Ovary (tissue), 9 donors: ENCODE results near the gene CPLANE2. TPM values are rescaled to one million over a fixed set of nuclear protein-coding genes. Genes with fewer than 3 reads are reported as not detected.
A peak's percentile ranks its signal among the peaks of the same experiment; 100 is the strongest.

Experiments used
- DNase-seq, 5 donors: peaks; one replicate each; pipeline ENCODE4 v3.0.0-alpha.2; 2019 to 2020
- H3K27ac ChIP-seq, 2 donors: fragments of 200-600 bp; one replicate each; pipeline versions ENCODE4 v1.5.1 to v1.8.0; 2019 to 2022
- H3K27me3 ChIP-seq: fragments of 200-600 bp; one replicate; pipeline ENCODE4 v1.8.0; 2022
- H3K36me3 ChIP-seq: fragments of 200-600 bp; sonication (generic); one replicate; pipeline ENCODE4 v1.5.1; 2019
- H3K4me1 ChIP-seq: one replicate; pipeline ENCODE4 v1.8.1; 2013; ENCODE audit warnings: mild to moderate bottlenecking, moderate library complexity; ENCODE audit not compliant: insufficient read depth
- H3K4me3 ChIP-seq: fragments of 200-600 bp; sonication (generic); one replicate; pipeline ENCODE4 v1.5.1; 2017
- H3K9me3 ChIP-seq, 2 donors: fragments of 200-600 bp in 1 of 2; sonication (generic) in 1 of 2; one replicate each; pipeline versions ENCODE4 v1.5.1 to v1.8.1; 2013 to 2019; ENCODE audit warnings: mild to moderate bottlenecking in 1 of 2, moderate library complexity in 1 of 2
- CTCF ChIP-seq, 3 donors: fragments of 450-650 bp in 2 of 3; fragments of 200-600 bp in 1 of 3; IDR thresholded peaks; one replicate each; pipeline versions ENCODE4 v1.5.1 to v1.8.0; 2016 to 2022; ENCODE audit warnings: antibody characterized with exemption in 3 of 3, mild to moderate bottlenecking in 1 of 3
- EP300 ChIP-seq: sonication (generic); formaldehyde crosslinking; IDR thresholded peaks from one replicate; pipeline ENCODE4 v1.6.1; 2017; ENCODE audit warnings: antibody characterized with exemption
- POLR2A ChIP-seq: fragments of 450-650 bp; IDR thresholded peaks from one replicate; pipeline ENCODE4 v1.6.1; 2017; ENCODE audit warnings: antibody characterized with exemption, mild to moderate bottlenecking, moderate library complexity
- WGBS, 3 donors: extraction: QIAGEN DNeasy Blood & Tissue Kit in 1 of 3; methylation state at CpG; one replicate each; pipeline versions ENCODE4 v1.1.5 to v1.1.7; 2013 to 2017; 5-methylcytosine and 5-hydroxymethylcytosine counted together
- intact Hi-C, 4 donors: fragments of 100-400 bp; cut with DNase I; formaldehyde crosslinking; loops; one replicate each; pipeline versions ENCODE4 v1.11.0 to v1.15.1; 2022 to 2023
- polyA plus RNA-seq, 2 donors: library from polyadenylated mRNA; stranded (reverse); fragments of 200-250 nt in 1 of 2; fragments of 350-450 nt in 1 of 2; fragmentation: Illumina TruSeq in 1 of 2; extraction: RNeasy Lipid Tissue Mini Kit (QIAGEN cat#74804) in 1 of 2; gene quantifications; one replicate each; pipeline ENCODE4 v1.2.3, GENCODE V29; 2013 to 2014
- small RNA-seq: library from RNA; depleted of rRNA; stranded (forward); fragments of <200 nt; gene quantifications from one replicate; pipeline ENCODE3, GENCODE V24; 2016
- total RNA-seq, 7 donors: library from RNA; depleted of rRNA in 2 of 7; stranded (reverse); fragments of >200 nt in 2 of 7; fragmentation: NEBNext Ultra II Directional in 3 of 7; extraction: Animal tissue kit (Norgen Biotek cat#: 25700) in 3 of 7; gene quantifications; one replicate each; pipeline versions ENCODE4 v1.1.0 to v1.2.4, GENCODE V29; 2016 to 2023
- donor health status: DM: no; HTN: no; CAD: no; lungs with moderate emphysema.
- donor health status: DM: no; HTN: no; CAD: no.
- donor health status: Bipolar disorder and iron deficiency.
- donor health status: DM: yes; HTN: yes; CAD: no.
- donor health status: DM: no; HTN: no; CAD: no.
- donor health status: DM: yes; HTN: yes; CAD: no.

The CPLANE2 gene
- total and polyA plus RNA-seq, 9 donors, result 2.6 to 12.4 (median 9.8) TPM

- peak in 2 of 5 donors; percentile 45 to 51 for DNase-seq
- peaks cover 16% of the 10 kb centered on the region for H3K4me1 ChIP-seq
- 79 to 93% (median 91%) methylated on average over 13 of the region's 13 CpGs for whole genome bisulfite sequencing, 3 donors
- H3K9me3 ChIP-seq, result no peaks in the 10 kb centered on the region
- no peak overlapping the region for H3K4me3 ChIP-seq
- intact Hi-C loops, result loop anchor here in 1 of 4 donors (5.0 kb wide), 1 partner anchor 171 kb away; no protein-coding TSS in a partner anchor
- no peaks in the 10 kb centered on the region for H3K36me3 ChIP-seq
- TF ChIP-seq CTCF (IDR thresholded peaks at IDR 0.05) (no peak), POLR2A (no peak), EP300 (no peak)
- H3K27ac ChIP-seq, result peak overlapping the region in 1 of 2 donors; percentile 96
- no peaks in the 10 kb centered on the region for H3K27me3 ChIP-seq
These were observed 53.8 kb downstream of the CPLANE2 start for GRCh38 chr1:16183179-16183578.

- intact Hi-C loops, result loop anchor here in 1 of 4 donors (5.0 kb wide), 1 partner anchor 170 kb away; no protein-coding TSS in a partner anchor
- Histone ChIP-seq H3K27me3 (no peaks in the 10 kb centered on the region), H3K36me3 (no peaks in the 10 kb centered on the region), H3K27ac (peak overlapping the region; percentile 80 to 96), H3K9me3 (no peaks in the 10 kb centered on the region), H3K4me1 (peaks cover 14% of the 10 kb centered on the region), H3K4me3 (no peak overlapping the region)
- WGBS, 3 donors, result 27 to 30% (median 29%) methylated on average over 18 of the region's 18 CpGs
- TF ChIP-seq EP300, result peak; percentile 46
- TF ChIP-seq POLR2A, result peak; percentile 21
- no peak for TF ChIP-seq CTCF (IDR thresholded peaks at IDR 0.05)
- peak; percentile 90 to 95 (median 92) for DNase-seq
These were observed 54.9 kb downstream of the CPLANE2 start for GRCh38 chr1:16181887-16182719.

Small RNAs within 50 kb of the gene (small RNA-seq; reads per million reads assigned to genes)
- gene MT1XP1, result not detected

Other genes starting within 250 kb of the CPLANE2 start
- gene SRARP, start 232.9 kb downstream of the CPLANE2 start, total RNA-seq, result not detected
- gene SRARP, start 232.9 kb downstream of the CPLANE2 start, polyA plus RNA-seq, result not detected
- gene HSPB7, start 219.1 kb downstream of the CPLANE2 start, total RNA-seq, result 10 to 100 TPM in 6 of 7 donors, 1 to 10 TPM in 1; 1.9 to 68.7 (median 35.8) TPM
- 10 to 100 TPM; 21.9 to 25.4 TPM for gene HSPB7, start 219.1 kb downstream of the CPLANE2 start, polyA plus RNA-seq
- gene CLCNKA, start 215.1 kb downstream of the CPLANE2 start, total RNA-seq, result 1 to 10 TPM in 5 of 7 donors, under 1 TPM in 1, not detected in 1; 0.97 to 2.4 (median 1.2) TPM
- under 1 TPM; 0.08 to 0.74 TPM for gene CLCNKA, start 215.1 kb downstream of the CPLANE2 start, polyA plus RNA-seq
- gene CLCNKB, start 193.4 kb downstream of the CPLANE2 start, total RNA-seq, result 1 to 10 TPM in 4 of 7 donors, under 1 TPM in 2, not detected in 1; 0.82 to 8.2 (median 1.9) TPM
- gene CLCNKB, start 193.4 kb downstream of the CPLANE2 start, polyA plus RNA-seq, result under 1 TPM; 0.18 to 0.42 TPM
- gene FAM131C, start 163.5 kb downstream of the CPLANE2 start, total RNA-seq, result 1 to 10 TPM in 1 of 7 donors, under 1 TPM in 5, not detected in 1; 0.20 to 1.3 (median 0.42) TPM
- gene FAM131C, start 163.5 kb downstream of the CPLANE2 start, polyA plus RNA-seq, result under 1 TPM; 0.10 to 0.16 TPM
- 10 to 100 TPM in 3 of 7 donors, 1 to 10 TPM in 4; 3.9 to 40.7 (median 8.8) TPM for gene EPHA2, start 81.1 kb downstream of the CPLANE2 start, total RNA-seq
- gene EPHA2, start 81.1 kb downstream of the CPLANE2 start, polyA plus RNA-seq, result 1 to 10 TPM; 3.8 to 6.1 TPM
- gene ARHGEF19, start 24.5 kb downstream of the CPLANE2 start, total RNA-seq, result 10 to 100 TPM in 5 of 7 donors, 1 to 10 TPM in 2; 6.0 to 30.4 (median 14.6) TPM
- gene ARHGEF19, start 24.5 kb downstream of the CPLANE2 start, polyA plus RNA-seq, result 10 to 100 TPM in 1 of 2 donors, 1 to 10 TPM in 1; 2.3 to 15.5 TPM
- gene FBXO42, start 115.3 kb upstream of the CPLANE2 start, total RNA-seq, result 10 to 100 TPM; 17.7 to 35.3 (median 23.6) TPM
- 10 to 100 TPM; 16.0 to 16.1 TPM for gene FBXO42, start 115.3 kb upstream of the CPLANE2 start, polyA plus RNA-seq
- 100 to 1,000 TPM in 5 of 7 donors, 10 to 100 TPM in 2; 45.3 to 152 (median 131) TPM for gene SZRD1, start 130.1 kb upstream of the CPLANE2 start, total RNA-seq
- gene SZRD1, start 130.1 kb upstream of the CPLANE2 start, polyA plus RNA-seq, result 10 to 100 TPM; 71.2 to 74.3 TPM
- not detected for gene SPATA21, start 200.2 kb upstream of the CPLANE2 start, total RNA-seq
- under 1 TPM in 1 of 2 donors, not detected in 1; 0.17 TPM for gene SPATA21, start 200.2 kb upstream of the CPLANE2 start, polyA plus RNA-seq
- 10 to 100 TPM; 36.2 to 60.4 (median 51.9) TPM for gene NECAP2, start 203.5 kb upstream of the CPLANE2 start, total RNA-seq
- 10 to 100 TPM; 41.0 to 59.1 TPM for gene NECAP2, start 203.5 kb upstream of the CPLANE2 start, polyA plus RNA-seq